ENCODE data around the gene MORN1. TPM values are rescaled to one million over a fixed set of nuclear protein-coding genes. Genes with fewer than 3 reads are reported as not detected.
"Not testable (repeated sequence)": the region's sequence is repeated elsewhere in the genome, so short reads cannot be mapped to it uniquely, and the experiment has no call there.

The MORN1 gene
- total and polyA plus RNA-seq, 8 donors, result 4.7 to 9.3 (median 5.3) TPM

DNA sequence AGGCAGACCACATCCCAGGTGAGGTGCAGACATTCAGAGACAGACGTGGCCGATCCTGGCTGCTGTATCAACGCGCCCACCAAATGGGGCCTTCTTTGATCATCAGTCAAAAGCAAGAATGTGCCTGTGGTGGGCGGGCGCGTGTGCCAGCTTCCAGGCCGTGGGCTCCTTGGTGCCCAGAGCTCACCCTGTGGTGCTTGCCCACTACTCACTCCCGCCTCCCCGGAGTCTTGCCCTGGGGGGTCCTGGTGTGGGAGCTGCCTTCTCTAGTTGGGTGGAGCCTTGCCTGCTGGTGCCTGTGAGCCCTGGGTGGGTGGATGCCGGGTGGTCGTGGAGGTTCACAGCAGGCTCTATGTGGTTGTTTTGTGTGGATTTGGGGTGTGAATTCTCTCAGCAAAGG is 92.7 kb downstream of the MORN1 start:
- ATAC-seq (no peak), DNase-seq (no peak), FAIRE-seq (no peak)
- Histone ChIP-seq H3K27me3 (no peaks in the 10 kb centered on the region), H3K4me3 (no peak overlapping the region), H3K27ac (no peak overlapping the region), H3K36me3 (peaks cover 0 to 2% (median 0%) of the 10 kb centered on the region in 3 donors), H3K9me3 (no peaks in the 10 kb centered on the region), H3K4me1 (no peaks in the 10 kb centered on the region)
- TF ChIP-seq, protein P1, sequence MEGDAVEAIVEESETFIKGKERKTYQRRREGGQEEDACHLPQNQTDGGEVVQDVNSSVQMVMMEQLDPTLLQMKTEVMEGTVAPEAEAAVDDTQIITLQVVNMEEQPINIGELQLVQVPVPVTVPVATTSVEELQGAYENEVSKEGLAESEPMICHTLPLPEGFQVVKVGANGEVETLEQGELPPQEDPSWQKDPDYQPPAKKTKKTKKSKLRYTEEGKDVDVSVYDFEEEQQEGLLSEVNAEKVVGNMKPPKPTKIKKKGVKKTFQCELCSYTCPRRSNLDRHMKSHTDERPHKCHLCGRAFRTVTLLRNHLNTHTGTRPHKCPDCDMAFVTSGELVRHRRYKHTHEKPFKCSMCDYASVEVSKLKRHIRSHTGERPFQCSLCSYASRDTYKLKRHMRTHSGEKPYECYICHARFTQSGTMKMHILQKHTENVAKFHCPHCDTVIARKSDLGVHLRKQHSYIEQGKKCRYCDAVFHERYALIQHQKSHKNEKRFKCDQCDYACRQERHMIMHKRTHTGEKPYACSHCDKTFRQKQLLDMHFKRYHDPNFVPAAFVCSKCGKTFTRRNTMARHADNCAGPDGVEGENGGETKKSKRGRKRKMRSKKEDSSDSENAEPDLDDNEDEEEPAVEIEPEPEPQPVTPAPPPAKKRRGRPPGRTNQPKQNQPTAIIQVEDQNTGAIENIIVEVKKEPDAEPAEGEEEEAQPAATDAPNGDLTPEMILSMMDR (IDR thresholded peaks at IDR 0.05), result no peak
- WGBS, 2 donors, result 87 to 88% methylated on average over 12 of the region's 12 CpGs
- intact Hi-C loops (cut with DNase I), result no loop called here

DNA sequence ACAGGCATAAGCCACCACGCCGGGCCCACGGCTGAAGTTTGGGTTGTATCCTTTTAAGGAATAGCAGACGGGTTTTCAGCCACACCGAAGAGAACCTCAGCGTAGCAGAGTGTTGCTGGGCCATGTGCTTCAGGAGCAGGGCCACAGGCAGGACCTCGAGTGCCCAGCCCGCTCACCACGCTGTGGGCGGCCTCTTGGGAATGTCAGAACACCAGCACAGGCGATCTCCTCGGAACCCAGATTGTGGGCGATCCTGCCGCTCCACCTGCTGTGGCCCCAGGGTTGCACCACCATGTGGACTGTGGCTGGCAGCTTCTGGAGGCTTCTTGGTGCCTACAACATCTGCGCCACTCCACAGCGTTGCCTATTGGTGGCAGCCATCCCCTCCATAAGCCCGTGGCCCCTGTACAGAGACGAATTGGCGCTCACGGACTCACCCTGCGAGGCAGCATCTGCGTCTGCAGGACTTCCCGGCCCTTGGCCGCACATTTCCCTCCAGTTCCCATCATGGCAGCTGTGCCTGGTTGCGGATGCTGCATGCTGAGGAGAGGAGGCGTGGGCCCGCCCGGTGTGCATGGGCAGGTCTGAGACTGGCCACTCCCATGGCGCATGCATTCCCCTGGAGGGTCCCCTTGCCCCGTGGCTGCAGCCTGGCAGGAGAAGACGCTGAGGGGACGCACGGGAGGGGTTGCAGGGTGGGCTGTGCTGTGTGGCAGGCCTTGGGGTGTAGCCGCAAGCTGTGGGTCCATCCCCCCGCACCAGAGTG is 93.9 kb downstream of the MORN1 start:
- DNase-seq (no peak), ATAC-seq (no peak), FAIRE-seq (no peak)
- TF ChIP-seq, protein P1 (IDR thresholded peaks at IDR 0.05), result no peak
- 94% methylated on average over 34 to 35 of the region's 35 CpGs for WGBS, 2 donors
- H3K36me3 ChIP-seq, result no peaks in the 10 kb centered on the region
- H3K27ac ChIP-seq, result no peak overlapping the region
- intact Hi-C loops (cut with DNase I), result no loop called here
- H3K27me3 ChIP-seq, result no peaks in the 10 kb centered on the region
- no peaks in the 10 kb centered on the region for H3K4me1 ChIP-seq
- H3K4me3 ChIP-seq, result no peak overlapping the region
- no peaks in the 10 kb centered on the region for H3K9me3 ChIP-seq

DNA sequence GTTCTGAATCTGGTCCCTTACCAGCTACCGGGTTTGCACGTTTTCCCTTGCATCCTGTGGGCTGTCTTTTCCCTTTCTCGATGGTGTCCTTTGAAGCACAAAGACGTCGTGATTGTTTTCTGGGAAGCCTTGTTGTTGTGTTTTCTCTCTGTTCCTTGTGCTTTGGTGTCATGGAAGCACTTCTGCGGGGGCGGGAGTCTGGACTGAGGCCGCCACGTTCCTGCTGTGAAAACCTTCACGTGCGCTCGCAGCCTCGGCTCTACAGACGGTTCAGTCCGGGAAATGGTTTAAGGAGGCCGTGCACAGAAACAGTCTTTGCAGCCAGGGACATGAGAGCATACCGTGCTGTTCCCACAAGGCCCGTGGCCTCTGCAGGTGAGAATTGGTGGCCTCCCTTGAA is 94.7 kb downstream of the MORN1 start:
- H3K27ac ChIP-seq, result no peak overlapping the region
- WGBS, 2 donors, result 89 to 91% methylated on average over 18 of the region's 18 CpGs
- TF ChIP-seq, protein P1 (IDR thresholded peaks at IDR 0.05), result no peak
- intact Hi-C loops (cut with DNase I), result no loop called here
- ATAC-seq, result no peak
- H3K36me3 ChIP-seq, result no peaks in the 10 kb centered on the region
- H3K9me3 ChIP-seq, result no peaks in the 10 kb centered on the region
- no peak for DNase-seq
- no peaks in the 10 kb centered on the region for H3K4me1 ChIP-seq
- no peak for FAIRE-seq
- H3K27me3 ChIP-seq, result no peaks in the 10 kb centered on the region
- H3K4me3 ChIP-seq, result no peak overlapping the region

DNA sequence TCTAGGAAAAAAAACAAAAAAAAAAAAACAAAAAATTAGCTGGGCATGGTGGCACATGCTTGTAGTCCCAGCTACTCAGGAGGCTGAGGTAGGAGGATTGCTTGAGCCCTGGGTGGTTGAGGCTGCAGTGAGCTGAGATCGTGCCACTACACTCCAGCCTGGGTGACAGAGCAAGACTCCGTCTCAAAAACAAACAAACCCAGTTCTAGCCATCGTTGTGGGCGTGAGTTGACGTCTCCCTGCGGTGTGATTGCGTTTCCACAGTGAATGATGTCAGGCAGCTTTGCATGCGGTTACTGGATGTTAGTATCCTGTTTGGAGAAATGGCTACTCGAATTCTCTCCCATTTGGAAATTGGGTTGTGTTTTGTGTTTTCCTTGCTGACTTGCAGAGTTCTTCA is 95.1 kb downstream of the MORN1 start:
- DNase-seq; intact Hi-C loops (cut with DNase I); FAIRE-seq; ATAC-seq; H3K4me1 ChIP-seq; H3K9me3 ChIP-seq; H3K27ac ChIP-seq; H3K4me3 ChIP-seq; H3K36me3 ChIP-seq; H3K27me3 ChIP-seq: not testable (repeated sequence)
- WGBS, 2 donors, result 85 to 89% methylated on average over 9 of the region's 9 CpGs

DNA sequence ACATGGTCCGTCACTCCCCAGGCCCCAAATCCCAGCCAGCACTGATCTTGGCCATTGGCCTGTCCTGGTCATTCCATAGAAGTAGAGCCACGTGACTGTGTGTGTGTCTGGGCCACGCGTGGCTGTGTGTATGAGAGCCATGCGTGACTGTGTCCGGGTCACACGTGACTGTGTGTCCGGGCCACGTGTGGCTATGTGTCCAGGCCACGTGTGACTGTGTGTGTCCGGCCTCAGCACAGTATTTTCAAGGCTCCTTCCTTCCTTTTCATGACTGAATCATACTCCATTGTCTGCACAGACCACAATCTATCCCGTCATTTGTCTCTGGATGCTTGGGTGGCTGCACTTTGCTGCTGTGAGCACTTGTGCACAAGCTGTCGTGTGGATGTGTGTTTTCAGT is 95.8 kb downstream of the MORN1 start:
- TF ChIP-seq, protein P1 (IDR thresholded peaks at IDR 0.05), result no peak
- Histone ChIP-seq H3K27me3 (no peaks in the 10 kb centered on the region), H3K27ac (no peak overlapping the region), H3K4me3 (no peak overlapping the region), H3K9me3 (no peaks in the 10 kb centered on the region), H3K4me1 (no peaks in the 10 kb centered on the region), H3K36me3 (no peaks in the 10 kb centered on the region)
- FAIRE-seq (no peak), DNase-seq (no peak), ATAC-seq (no peak)
- WGBS, 2 donors, result 95 to 97% methylated on average over 13 of the region's 13 CpGs
- intact Hi-C loops (cut with DNase I), result no loop called here

Measured in pancreas (tissue), 10 donors.